SIG-M5 treated with dmso at 0.1 percent for 504 hours (cell line): ENCODE data around the gene MAMDC2.

Source experiments
- DNase-seq: peaks from one replicate; lab custom pipeline; 2025; ENCODE audit not compliant: unreplicated experiment; lab: John Stamatoyannopoulos, UW

The MAMDC2 gene

DNA sequence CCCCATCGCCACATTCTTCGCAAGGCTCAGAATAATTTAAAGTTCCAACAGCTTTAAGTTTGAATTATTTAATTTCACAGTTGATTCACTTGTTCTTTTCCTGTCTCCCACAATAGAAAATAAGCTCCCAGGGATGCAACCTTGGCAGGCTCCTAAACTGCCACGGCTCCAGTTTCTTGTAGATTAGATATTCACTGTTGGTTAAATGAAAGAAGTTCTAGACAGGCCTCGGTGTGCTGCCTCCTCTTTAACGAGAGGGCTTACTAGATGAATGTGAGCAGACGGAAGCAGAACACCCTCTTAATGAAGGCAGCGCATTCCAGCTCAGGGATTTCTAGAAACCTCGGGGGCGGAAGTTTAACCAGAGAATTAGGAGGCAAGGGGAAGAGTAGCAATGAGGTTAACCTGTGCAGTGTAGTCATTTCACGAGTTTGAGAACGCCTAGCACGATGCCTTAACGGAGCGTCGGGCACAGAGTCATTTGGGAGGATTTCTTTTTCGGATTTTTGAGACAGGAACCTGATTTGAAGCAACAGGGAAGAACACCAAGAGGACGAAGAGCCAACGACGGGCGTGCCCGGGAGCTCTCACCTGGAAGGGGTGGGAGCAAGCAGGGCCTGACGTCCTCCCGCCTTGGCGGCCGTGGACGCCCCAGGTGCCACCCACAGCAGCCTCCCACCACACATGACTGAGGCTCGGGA, 214.5 kb downstream of the MAMDC2 start:
- peak; percentile 29 for DNase-seq

DNA sequence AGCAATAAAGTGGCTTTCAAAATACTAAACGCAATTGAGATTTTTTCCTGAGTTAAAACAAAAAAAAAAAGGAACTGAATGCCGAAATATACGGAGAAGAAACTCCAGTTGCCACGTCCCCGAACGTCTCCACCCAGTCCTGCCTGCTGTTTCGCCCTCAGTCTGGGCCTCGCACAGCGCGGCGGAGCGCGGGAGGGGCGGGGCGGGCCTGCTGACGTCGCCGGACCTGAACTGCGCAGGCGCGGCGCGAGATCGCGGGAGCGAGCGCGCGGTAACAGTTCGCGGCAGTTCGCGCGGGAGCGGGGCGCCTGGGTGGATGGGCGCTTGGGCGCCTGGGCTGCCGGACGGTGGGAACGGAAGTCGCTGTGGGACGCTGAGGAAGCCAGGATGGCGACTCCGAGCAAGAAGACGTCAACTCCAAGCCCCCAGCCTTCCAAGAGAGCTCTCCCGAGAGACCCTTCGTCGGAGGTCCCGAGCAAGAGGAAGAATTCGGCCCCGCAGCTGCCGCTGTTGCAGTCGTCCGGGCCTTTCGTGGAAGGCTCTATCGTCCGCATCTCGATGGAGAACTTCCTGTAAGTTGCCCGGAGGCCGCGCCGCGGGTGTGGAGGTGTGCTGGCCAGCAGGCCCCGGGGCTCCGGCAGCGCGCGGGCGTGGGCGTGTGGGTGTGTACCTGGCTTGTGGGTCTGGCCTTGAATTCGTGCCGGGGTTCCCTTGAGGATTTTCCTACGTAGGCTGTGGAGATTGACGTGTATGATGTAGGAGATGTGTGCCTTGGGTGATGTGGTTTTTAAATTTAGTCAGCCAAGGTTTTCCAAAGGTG, 215.3 kb downstream of the MAMDC2 start, which contains the start of gene SMC5:
Gene SMC5 (plus strand): TSS at position 287 of the 820 bp plus-strand sequence. CDS start 101 bp downstream, at position 388.
- peak; percentile 66 for DNase-seq

GRCh38 chr9:70259512-70259802, 215.8 kb downstream of the MAMDC2 start:
- no peak for DNase-seq

- no peak for DNase-seq
Observed at GRCh38 chr9:70260007-70260443, 216.4 kb downstream of the MAMDC2 start.

- no peak for DNase-seq
Observed at GRCh38 chr9:70260606-70261005, 217.0 kb downstream of the MAMDC2 start.

DNA sequence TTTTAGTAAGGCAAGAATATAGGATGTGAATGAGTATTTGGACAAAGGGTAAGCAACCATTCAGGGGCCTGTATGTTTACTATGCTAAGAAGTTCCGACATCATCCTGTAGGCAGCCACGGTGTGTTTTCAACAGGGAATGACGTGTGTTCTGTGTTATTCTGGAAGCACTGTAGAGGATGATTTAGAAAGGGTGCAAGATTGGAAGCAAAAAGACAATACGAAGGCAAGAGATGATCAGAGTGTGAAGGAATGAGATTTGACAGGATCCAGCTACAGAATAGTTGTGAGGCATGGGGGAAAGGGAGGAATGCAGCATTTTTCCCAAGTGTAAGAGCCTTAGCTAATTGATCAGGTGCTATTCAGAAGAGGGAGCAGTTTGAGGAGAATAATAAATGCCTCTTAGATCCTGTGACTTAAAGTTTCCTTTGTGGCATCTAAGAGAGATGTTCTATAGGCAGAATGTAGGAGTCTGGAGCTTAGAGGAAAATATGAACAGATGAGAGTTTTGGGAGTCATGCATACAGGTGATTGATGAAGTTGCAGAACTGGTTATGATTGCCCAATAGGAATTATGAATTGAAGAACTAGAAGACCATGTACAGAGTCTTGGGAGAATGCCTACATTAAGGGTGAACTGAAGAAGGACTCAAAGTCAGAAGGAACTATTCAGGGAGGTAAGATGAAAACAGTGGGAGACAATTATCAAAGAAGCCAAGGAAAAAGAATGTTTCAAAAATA, 217.7 kb downstream of the MAMDC2 start:
- no peak for DNase-seq

DNA sequence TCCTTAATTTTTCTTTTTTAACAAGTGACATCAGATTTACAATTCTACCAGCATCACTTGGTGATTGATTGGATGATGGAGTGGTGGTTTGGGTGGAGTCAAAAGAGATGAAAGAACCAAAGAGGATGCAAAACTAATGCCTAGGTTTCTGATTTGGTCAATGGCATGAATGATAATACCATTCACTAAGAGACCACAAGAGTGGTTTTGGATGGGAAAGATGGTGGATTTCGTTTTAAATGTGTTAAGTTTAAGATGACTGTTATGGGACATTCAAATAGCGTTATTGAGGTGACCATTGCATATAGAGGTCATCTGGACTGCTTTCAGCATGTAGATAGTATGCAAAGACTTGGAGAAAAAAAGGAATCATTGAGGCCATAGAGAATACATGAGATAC, 218.7 kb downstream of the MAMDC2 start:
- DNase-seq, result no peak

DNA sequence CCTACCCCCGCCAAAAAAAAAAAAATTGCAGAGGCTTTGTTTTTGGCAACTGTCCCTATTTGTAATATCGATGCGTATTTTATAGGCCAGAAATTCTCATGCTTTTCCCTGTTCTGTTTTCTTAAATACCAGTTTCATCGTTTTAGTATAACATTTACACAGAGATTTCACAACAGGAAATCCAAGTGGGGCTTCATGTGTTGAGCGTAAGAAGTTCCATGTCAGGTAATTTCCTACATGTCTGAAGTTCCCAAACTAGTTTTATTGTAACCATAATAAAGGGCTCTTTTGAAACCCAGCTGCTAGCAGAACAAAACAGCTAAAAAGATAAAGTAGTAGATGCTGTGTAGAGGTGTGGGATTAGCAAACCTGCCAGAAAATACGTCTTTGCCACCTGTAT, 219.3 kb downstream of the MAMDC2 start:
- DNase-seq, result no peak

- DNase-seq, result no peak
Observed at GRCh38 chr9:70263421-70263820, 219.8 kb downstream of the MAMDC2 start.
